CD14-positive monocyte (primary cell): ENCODE results near the gene ST8SIA1. TPM values are rescaled to one million over a fixed set of nuclear protein-coding genes. Genes with fewer than 3 reads are reported as not detected.

Source experiments
- DNase-seq, 3 donors: peaks; one replicate each; pipeline ENCODE4 v3.0.0-alpha.2; 2011 to 2022
- H2AFZ ChIP-seq: 2 replicates; pipeline ENCODE4 v1.6.0; 2012; ENCODE audit warnings: mild to moderate bottlenecking, low read depth, low read length, inconsistent platforms; ENCODE audit not compliant: insufficient read depth, poor library complexity, severe bottlenecking
- H3K27ac ChIP-seq, 2 donors: 1 replicate in 1 of 2; 2 replicates in 1 of 2; pipeline ENCODE4 v1.5.1; 2012 to 2013; ENCODE audit warnings: low read length in 2 of 2, control low read depth in 1 of 2, inconsistent platforms in 1 of 2, low read depth in 1 of 2, mild to moderate bottlenecking in 1 of 2
- H3K27me3 ChIP-seq, 2 donors: one replicate each; pipeline versions ENCODE4 v1.6.0 to v1.6.1; 2011 to 2013; ENCODE audit warnings: low read length in 2 of 2; ENCODE audit not compliant: control insufficient read depth in 2 of 2, insufficient read depth in 2 of 2
- H3K36me3 ChIP-seq, 2 donors: replicated peaks in 1 of 2; 1 replicate in 1 of 2; 2 replicates in 1 of 2; pipeline versions ENCODE4 v1.5.1 to v1.6.1; 2012 to 2013; ENCODE audit warnings: low read length in 2 of 2, control low read depth in 1 of 2, inconsistent platforms in 1 of 2, mild to moderate bottlenecking in 1 of 2; ENCODE audit not compliant: insufficient read depth in 2 of 2, control insufficient read depth in 1 of 2
- H3K4me1 ChIP-seq, 2 donors: 1 replicate in 1 of 2; 2 replicates in 1 of 2; pipeline versions ENCODE4 v1.5.1 to v1.6.1; 2012 to 2013; ENCODE audit warnings: low read length in 2 of 2, control low read depth in 1 of 2, inconsistent platforms in 1 of 2, mild to moderate bottlenecking in 1 of 2, moderate library complexity in 1 of 2; ENCODE audit not compliant: insufficient read depth in 2 of 2, control insufficient read depth in 1 of 2
- H3K4me2 ChIP-seq: replicated peaks from 2 replicates; pipeline ENCODE3; 2012; ENCODE audit warnings: low read length, moderate library complexity, mild to moderate bottlenecking; ENCODE audit not compliant: poor library complexity, severe bottlenecking; ENCODE audit errors: extremely low read depth
- H3K4me3 ChIP-seq, 3 experiments: fragments of 200-600 bp in 1 of 3; sonication (generic) in 1 of 3; replicated peaks in 1 of 3; 1 replicate in 2 of 3; 2 replicates in 1 of 3; pipeline ENCODE4 v1.5.1; 2011 to 2013; ENCODE audit warnings: low read length in 3 of 3, mild to moderate bottlenecking in 3 of 3, control low read depth in 2 of 3, low read depth in 2 of 3, inconsistent platforms in 1 of 3, moderate library complexity in 1 of 3
- H3K79me2 ChIP-seq: 2 replicates; pipeline ENCODE4 v1.6.0; 2012; ENCODE audit warnings: mild to moderate bottlenecking, control low read depth, inconsistent platforms, low read length, moderate library complexity; ENCODE audit not compliant: insufficient read depth
- H3K9ac ChIP-seq: 2 replicates; pipeline ENCODE4 v1.6.0; 2017; ENCODE audit warnings: low read length, mild to moderate bottlenecking; ENCODE audit not compliant: insufficient read depth, poor library complexity, severe bottlenecking
- H3K9me3 ChIP-seq, 2 donors: replicated peaks in 1 of 2; 1 replicate in 1 of 2; 2 replicates in 1 of 2; pipeline versions ENCODE4 v1.5.1 to v1.6.1; 2012 to 2013; ENCODE audit warnings: low read length in 2 of 2, control low read depth in 1 of 2; ENCODE audit not compliant: control insufficient read depth in 1 of 2, insufficient read depth in 1 of 2
- H4K20me1 ChIP-seq: 2 replicates; pipeline ENCODE4 v1.6.0; 2012; ENCODE audit warnings: mild to moderate bottlenecking, low read length, control low read depth, moderate library complexity; ENCODE audit not compliant: insufficient read depth
- H3K27ac Mint-ChIP-seq, 7 donors: one replicate each; pipeline ENCODE4 v1.8.0; 2020; ENCODE audit warnings: mild to moderate bottlenecking in 7 of 7, mixed read lengths in 7 of 7, moderate library complexity in 6 of 7, inconsistent platforms in 2 of 7
- H3K27me3 Mint-ChIP-seq, 3 donors: one replicate each; pipeline ENCODE4 v1.8.0; 2021 to 2022; ENCODE audit warnings: low read depth in 3 of 3, mild to moderate bottlenecking in 3 of 3, mixed read lengths in 3 of 3, moderate library complexity in 3 of 3, inconsistent platforms in 1 of 3
- H3K36me3 Mint-ChIP-seq, 2 donors: one replicate each; pipeline ENCODE4 v1.8.0; 2020; ENCODE audit warnings: mixed read lengths in 2 of 2, inconsistent platforms in 1 of 2, mild to moderate bottlenecking in 1 of 2
- H3K4me1 Mint-ChIP-seq: one replicate; pipeline ENCODE4 v1.8.0; 2020; ENCODE audit warnings: mild to moderate bottlenecking, mixed read lengths
- H3K4me3 Mint-ChIP-seq, 2 donors: one replicate each; pipeline ENCODE4 v1.8.0; 2020; ENCODE audit warnings: mild to moderate bottlenecking in 2 of 2, mixed read lengths in 2 of 2, moderate library complexity in 1 of 2
- H3K9me3 Mint-ChIP-seq, 7 donors: one replicate each; pipeline ENCODE4 v1.8.0; 2020 to 2022; ENCODE audit warnings: mixed read lengths in 7 of 7, mild to moderate bottlenecking in 6 of 7, moderate library complexity in 6 of 7, inconsistent platforms in 2 of 7
- CTCF ChIP-seq: fragments of 200-600 bp; IDR thresholded peaks from one replicate; pipeline ENCODE4 v1.8.0; 2022; ENCODE audit warnings: antibody characterized with exemption, mild to moderate bottlenecking
- WGBS: methylation state at CpG from one replicate; pipeline ENCODE4 v1.1.5; 2013; ENCODE audit warnings: missing lambda C conversion rate; ENCODE audit not compliant: insufficient coverage; 5-methylcytosine and 5-hydroxymethylcytosine counted together
- intact Hi-C, 2 donors: fragments of 100-400 bp; cut with micrococcal nuclease; formaldehyde crosslinking; loops; one replicate each; pipeline versions ENCODE4 v1.15.0 to v1.15.1; 2023
- polyA plus RNA-seq, 3 donors: library from polyadenylated mRNA; depleted of rRNA in 1 of 3; unstranded in 2 of 3; stranded (reverse) in 1 of 3; fragments of 300-500 nt in 2 of 3; fragments of >200 nt in 1 of 3; fragmentation: Illumina TruSeq in 2 of 3; gene quantifications; 1 replicate in 2 of 3; 2 replicates in 1 of 3; pipeline ENCODE4 v1.2.3, GENCODE V29; 2012 to 2021

ST8SIA1 gene
- polyA plus RNA-seq, 3 donors = not detected

- no peak overlapping the region for H2AFZ ChIP-seq
- H3K36me3 ChIP-seq = no peaks in the 10 kb centered on the region
- no peaks in the 10 kb centered on the region for H3K79me2 ChIP-seq
- H3K9me3 Mint-ChIP-seq = peaks cover 8 to 29% (median 15%) of the 10 kb centered on the region in 7 donors
- H3K27ac ChIP-seq = no peak overlapping the region
- H3K4me1 ChIP-seq = no peaks in the 10 kb centered on the region
- no peak overlapping the region for H3K4me3 ChIP-seq
- no CpG with 5 or more reads among the region's 1 CpG for WGBS
- no peak overlapping the region for H3K27ac Mint-ChIP-seq
- no peaks in the 10 kb centered on the region for H3K27me3 ChIP-seq
- H3K9ac ChIP-seq = no peak overlapping the region
- no peaks in the 10 kb centered on the region for H4K20me1 ChIP-seq
- H3K9me3 ChIP-seq = peaks cover 3 to 17% of the 10 kb centered on the region in 2 donors
- peaks cover 0 to 10% (median 4%) of the 10 kb centered on the region in 3 donors for H3K27me3 Mint-ChIP-seq
- intact Hi-C loops = no loop called here
- no peaks in the 10 kb centered on the region for H3K36me3 Mint-ChIP-seq
- H3K4me3 Mint-ChIP-seq = no peak overlapping the region
- DNase-seq = no peak
- H3K4me1 Mint-ChIP-seq = peaks cover 1% of the 10 kb centered on the region
- no peak overlapping the region for H3K4me2 ChIP-seq
- no peak for TF ChIP-seq CTCF
These were observed 30.2 kb downstream of the ST8SIA1 start for GRCh38 chr12:22304341-22304740.

- Histone ChIP-seq H3K9ac (no peak overlapping the region), H3K4me3 (no peak overlapping the region), H3K4me1 (no peaks in the 10 kb centered on the region), H3K4me2 (no peak overlapping the region), H4K20me1 (no peaks in the 10 kb centered on the region), H3K9me3 (peaks cover 9 to 29% of the 10 kb centered on the region in 2 donors), H3K27ac (no peak overlapping the region), H3K27me3 (no peaks in the 10 kb centered on the region), H3K36me3 (no peaks in the 10 kb centered on the region), H3K79me2 (no peaks in the 10 kb centered on the region), H2AFZ (no peak overlapping the region)
- intact Hi-C loops = no loop called here
- H3K9me3 Mint-ChIP-seq = peaks cover 10 to 34% (median 14%) of the 10 kb centered on the region in 7 donors
- no peak overlapping the region for H3K4me3 Mint-ChIP-seq
- H3K27me3 Mint-ChIP-seq = peaks cover 0 to 6% (median 0%) of the 10 kb centered on the region in 3 donors
- no peak for TF ChIP-seq CTCF
- H3K36me3 Mint-ChIP-seq = no peaks in the 10 kb centered on the region
- no peak overlapping the region for H3K27ac Mint-ChIP-seq
- H3K4me1 Mint-ChIP-seq = no peaks in the 10 kb centered on the region
- no peak for DNase-seq
These were observed 35.1 kb downstream of the ST8SIA1 start for GRCh38 chr12:22299294-22299912.
